NCI-H2227 treated with DMSO at 0.1 percent for 48 hours (cell line): Measurements from ENCODE around the gene ZFX.
A peak's percentile ranks its signal among the peaks of the same experiment; 100 is the strongest.
"Not testable (repeated sequence)": the region's sequence is repeated elsewhere in the genome, so short reads cannot be mapped to it uniquely, and the experiment has no call there.

ENCODE experiments used
- DNase-seq: peaks from one replicate; lab custom pipeline; 2025; lab: John Stamatoyannopoulos, UW

ZFX gene

GRCh38 chrX:24149351-24150050 is at the start of gene ZFX:
Gene ZFX, plus strand, starts transcription at chrX:24149729. Its CDS starts 23,014 bp downstream, at chrX:24172743.
- no peak for DNase-seq

- DNase-seq: no peak
Observed at GRCh38 chrX:24100713-24101112, 48.8 kb upstream of the ZFX start.

DNA sequence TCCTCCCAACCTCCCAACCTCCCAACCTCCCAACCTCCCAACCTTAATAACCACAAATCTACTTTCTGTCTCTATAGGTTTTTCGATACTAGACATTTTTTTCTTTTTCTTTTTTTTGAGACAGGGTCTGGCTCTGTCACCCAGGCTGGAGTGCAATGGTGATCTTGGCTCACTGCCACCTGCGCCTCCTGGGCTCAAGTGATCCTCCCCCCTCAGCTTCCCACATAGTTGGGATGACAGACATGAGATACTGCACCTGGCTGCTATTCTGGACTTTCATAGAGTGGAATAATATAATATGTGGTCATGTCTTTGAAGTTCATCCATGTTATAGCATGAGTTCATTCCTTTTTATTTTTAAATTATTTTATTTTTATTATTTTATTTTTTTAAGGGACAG is 39.5 kb upstream of the ZFX start:
- no peak for DNase-seq

GRCh38 chrX:24113181-24113580 is 36.3 kb upstream of the ZFX start:
- no peak for DNase-seq

GRCh38 chrX:24117258-24117657 is 32.3 kb upstream of the ZFX start:
- no peak for DNase-seq

- no peak for DNase-seq
Observed at GRCh38 chrX:24124244-24124799, 25.2 kb upstream of the ZFX start.

GRCh38 chrX:24125028-24125612 is 24.4 kb upstream of the ZFX start:
- no peak for DNase-seq

- DNase-seq: no peak
Observed at GRCh38 chrX:24131476-24131875, 18.1 kb upstream of the ZFX start.

DNA sequence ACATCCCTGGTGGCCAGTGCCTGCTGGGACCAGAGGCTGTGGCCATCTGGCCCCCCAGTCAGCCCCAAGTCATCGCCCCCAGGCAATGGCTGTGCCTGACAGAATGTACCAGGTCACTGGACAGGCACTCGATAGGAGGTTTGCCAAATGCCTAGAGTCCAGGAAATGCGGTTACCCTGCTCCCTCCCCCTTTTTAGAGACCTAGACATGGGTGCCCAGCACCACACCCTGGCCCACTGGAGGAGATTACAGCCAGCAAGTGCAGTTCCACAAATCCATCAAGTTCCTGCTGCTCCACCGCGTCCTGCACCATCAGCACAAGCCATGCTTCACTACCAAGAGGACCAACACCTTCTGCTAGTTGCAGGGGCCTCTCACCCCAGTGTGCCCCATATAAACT is 16.2 kb upstream of the ZFX start:
- DNase-seq: no peak

GRCh38 chrX:24135768-24136167 is 13.8 kb upstream of the ZFX start:
- DNase-seq: not testable (repeated sequence)

DNA sequence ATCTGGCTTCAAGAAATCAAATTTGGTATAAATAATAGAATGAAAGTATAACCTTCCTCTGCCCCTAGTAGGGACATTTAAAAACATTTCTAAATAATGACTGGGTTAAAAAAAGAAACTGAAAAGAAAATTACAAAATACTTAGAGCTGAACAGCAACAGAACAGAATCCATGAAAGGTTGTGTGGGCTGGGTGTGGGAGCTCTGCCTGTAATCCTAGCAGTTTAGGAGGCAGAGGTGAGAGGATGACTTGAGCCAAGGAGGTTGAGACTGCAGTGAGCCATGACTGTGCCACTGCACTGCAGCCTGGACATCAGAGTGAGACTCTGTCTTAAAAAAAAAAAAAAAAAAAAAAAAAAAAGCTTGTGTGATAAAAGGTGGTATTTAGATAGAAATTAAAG is 12.3 kb upstream of the ZFX start:
- no peak for DNase-seq

- not testable (repeated sequence) for DNase-seq
Observed at GRCh38 chrX:24143982-24144381, 5.5 kb upstream of the ZFX start.

DNA sequence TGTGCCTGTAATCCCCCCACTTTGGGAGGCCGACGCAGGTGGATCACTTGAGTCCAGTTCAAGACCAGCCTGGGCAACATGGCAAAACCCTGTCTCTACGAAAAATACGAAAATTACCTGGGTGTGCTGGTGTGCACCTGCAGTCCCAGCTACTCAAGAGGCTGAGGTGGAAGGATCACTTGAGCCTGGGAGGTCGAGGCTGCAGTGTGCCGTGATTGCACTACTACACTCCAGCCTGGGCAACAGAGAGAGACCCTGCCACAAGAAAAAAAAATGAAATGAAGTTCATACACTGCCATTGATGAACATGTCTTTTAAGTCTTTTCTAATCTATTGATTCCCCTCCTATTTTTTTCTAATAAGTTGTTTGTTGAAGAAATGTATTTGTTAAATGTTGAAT is 5.0 kb upstream of the ZFX start:
- no peak for DNase-seq

DNA sequence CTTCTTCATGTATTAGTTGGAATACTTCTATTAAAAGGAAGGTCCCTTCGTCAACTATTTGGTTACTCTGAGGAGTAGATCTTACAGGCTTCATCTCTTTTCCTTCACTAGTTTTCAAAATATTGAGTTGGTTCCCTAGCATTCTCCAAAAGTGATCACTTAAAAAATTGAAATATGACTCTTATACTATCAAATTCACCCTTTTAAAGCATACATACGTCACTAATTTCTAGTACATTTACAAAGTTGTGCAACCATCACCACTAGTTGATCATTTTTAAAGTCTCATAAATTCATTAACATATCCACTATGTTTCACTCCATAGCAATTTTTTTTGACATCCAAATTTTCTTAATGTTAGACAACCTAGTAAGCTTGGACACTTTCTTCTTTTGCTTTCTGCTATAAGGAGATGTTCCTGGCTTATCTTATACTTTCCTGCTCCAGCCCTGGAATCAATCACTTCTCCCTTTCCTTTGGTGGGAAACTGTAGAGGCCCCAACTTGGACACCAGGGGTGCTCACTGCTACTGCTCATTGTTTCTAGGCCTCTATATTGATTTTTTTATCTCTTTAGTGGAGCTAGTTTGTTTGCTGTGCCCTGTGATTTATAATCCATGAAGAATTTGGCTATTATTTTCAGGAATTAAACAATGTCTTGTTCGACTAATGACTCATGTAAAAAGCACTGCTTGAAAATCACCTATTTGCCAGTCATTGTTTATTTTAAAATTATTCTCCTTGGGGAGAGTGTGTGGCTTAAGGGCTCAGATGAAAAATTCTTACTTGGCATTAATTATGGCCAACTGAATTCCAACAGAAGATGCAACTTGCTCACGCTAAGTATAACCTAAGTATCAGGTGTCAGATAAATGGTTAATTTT is 4.0 kb upstream of the ZFX start:
- DNase-seq: peak; percentile 43

GRCh38 chrX:24146283-24146949 is 3.1 kb upstream of the ZFX start:
- DNase-seq: peak; percentile 25

DNA sequence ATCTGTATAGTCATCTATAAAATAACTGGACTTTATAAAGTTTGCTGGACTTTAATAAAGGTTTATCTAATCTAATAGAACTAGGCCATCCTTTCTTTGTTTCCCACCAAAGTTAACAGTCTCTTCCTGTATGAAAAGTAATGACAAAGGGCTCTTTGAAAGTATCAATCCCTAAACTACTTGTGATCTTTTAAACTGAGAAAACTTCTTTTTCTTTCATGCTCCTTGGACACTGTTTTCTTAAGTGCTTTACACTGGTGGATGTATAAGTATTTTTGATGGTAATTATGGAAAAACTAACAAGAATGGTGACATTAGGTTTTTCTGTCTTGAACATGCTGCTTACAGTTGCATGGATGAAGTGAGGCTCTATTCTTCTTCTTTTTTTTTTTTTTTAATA is 2.4 kb upstream of the ZFX start:
- DNase-seq: no peak

DNA sequence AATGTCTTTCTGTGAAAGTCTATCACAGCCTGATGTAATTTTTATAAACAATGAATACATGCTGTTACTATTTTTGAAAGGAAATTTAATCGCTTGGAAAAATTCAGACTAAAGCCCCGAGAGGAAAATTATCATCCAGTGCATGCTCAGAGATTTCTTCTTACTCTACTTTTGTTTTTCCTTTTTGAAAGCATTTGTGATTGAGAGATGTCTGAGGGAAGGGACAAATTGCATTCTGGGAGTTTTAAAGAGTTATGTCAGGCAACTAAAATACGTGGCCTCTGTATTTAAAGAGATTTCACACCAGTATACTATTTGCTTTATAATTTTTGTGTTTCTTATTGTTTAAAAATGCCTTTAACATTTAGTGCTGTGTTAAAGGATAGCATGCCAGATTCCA is 1.4 kb upstream of the ZFX start:
- DNase-seq: peak; percentile 41

DNA sequence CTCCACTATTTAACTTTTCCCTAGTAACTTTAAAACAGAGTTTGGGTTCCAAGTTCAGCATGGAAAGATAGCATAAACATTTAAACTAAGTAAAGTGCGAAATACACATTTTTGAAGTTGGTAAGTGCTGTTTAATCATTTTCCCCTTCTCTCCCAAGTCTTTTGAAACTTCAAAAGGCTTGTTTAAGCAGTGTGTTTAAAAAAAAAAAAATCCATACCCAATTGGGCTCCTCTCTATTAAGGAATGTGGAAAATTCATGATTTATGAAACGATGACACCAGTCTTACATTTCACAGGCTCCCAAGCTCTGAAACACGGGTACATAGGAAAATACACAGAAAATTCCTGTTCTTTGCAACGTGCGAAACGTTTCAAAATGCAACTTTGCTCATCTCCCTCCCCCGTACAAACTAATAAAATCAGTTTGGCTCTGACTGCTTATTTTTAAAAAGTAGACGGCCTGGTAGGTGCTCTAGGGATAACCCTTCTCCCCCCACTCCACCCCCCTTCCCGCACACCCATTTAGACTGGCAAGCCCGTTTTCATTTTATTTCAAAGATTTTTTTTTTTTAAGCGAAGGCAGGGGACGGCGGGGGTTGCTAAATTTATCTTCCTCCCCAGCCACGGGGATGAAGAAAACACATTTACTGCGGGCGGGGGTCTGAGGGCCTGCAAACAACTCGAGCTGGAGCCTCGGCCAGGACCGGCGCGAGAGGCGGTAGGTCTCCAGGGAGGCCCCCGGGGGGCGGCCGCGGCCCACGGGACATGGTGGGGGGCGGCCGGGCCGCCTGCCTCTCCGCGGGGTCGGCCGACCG is 786 bp upstream of the ZFX start:
- DNase-seq: peak; percentile 47

- peak; percentile 95 for DNase-seq
Observed at GRCh38 chrX:24150051-24150790, 692 bp downstream of the ZFX start.

- DNase-seq: no peak
Observed at GRCh38 chrX:24150898-24151297, 1.4 kb downstream of the ZFX start.

GRCh38 chrX:24151513-24151912 is 2.0 kb downstream of the ZFX start:
- DNase-seq: no peak
